K562 (cell line): ENCODE measurements around the gene GGT5. TPM values are rescaled to one million over a fixed set of nuclear protein-coding genes. Genes with fewer than 3 reads are reported as not detected.

ENCODE experiments used
- ATAC-seq: fragments of 200-7000 bp; cut with Tn5 transposase; 3 replicates; pipeline ENCODE4 v1.9.1; 2020; ENCODE audit warnings: moderate library complexity
- BruUV-seq: library from RNA; stranded (reverse); fragments of 400-500 nt; replicated peaks from 2 replicates; lab custom pipeline; 2021; lab: Mats Ljungman, UMichigan
- CTCF ChIA-PET: fragments of 300-600 bp; formaldehyde crosslinking; extraction: SDS; loops from one replicate; lab custom pipeline; 2021; ENCODE audit warnings: low intra/inter-chr PET ratio; lab: Yijun Ruan, JAX
- POLR2A ChIA-PET: fragments of 300-600, 350-650 bp; sonication (Branson Sonifier 250); formaldehyde crosslinking; extraction: SDS; loops from one replicate; lab custom pipeline; 2021; ENCODE audit warnings: antibody characterized with exemption, inconsistent platforms; lab: Yijun Ruan, JAX
- DNase-seq, 4 experiments: peaks; one replicate each; pipeline versions ENCODE4 v3.0.0 to v3.0.0-alpha.2; 2011 to 2018; ENCODE audit warnings: low spot score in 3 of 4, mixed read lengths in 3 of 4; ENCODE audit errors: extremely low read depth in 1 of 4
- FAIRE-seq: peaks from 2 replicates; lab custom pipeline; 2011; peaks lifted over from hg19 to GRCh38; lab: Jason Lieb, UNC
- H2AFZ ChIP-seq: 2 replicates; pipeline ENCODE4 v1.6.0; 2011; ENCODE audit warnings: low read depth, low read length, control low read depth, inconsistent platforms
- H3K27ac ChIP-seq: fragments of 200-600 bp; 3 replicates; pipeline ENCODE4 v1.8.0; 2011; ENCODE audit warnings: low read depth, mild to moderate bottlenecking, control low read depth, inconsistent platforms, low read length, moderate library complexity, mixed read lengths; ENCODE audit errors: extremely low read depth
- H3K27me3 ChIP-seq, 2 experiments: fragments of 300-600 bp in 1 of 2; 2 replicates in 1 of 2; 3 replicates in 1 of 2; pipeline versions ENCODE4 v1.6.0 to v1.8.0; 2011; ENCODE audit warnings: inconsistent platforms in 2 of 2, low read length in 2 of 2, mild to moderate bottlenecking in 1 of 2, mixed read lengths in 1 of 2, moderate library complexity in 1 of 2; ENCODE audit not compliant: control insufficient read depth in 2 of 2, insufficient read depth in 2 of 2
- H3K36me3 ChIP-seq: fragments of 300-600 bp; 3 replicates; pipeline ENCODE4 v1.8.0; 2011; ENCODE audit warnings: mild to moderate bottlenecking, low read length, inconsistent platforms; ENCODE audit not compliant: control insufficient read depth, insufficient read depth
- H3K4me1 ChIP-seq, 2 experiments: fragments of 200-600 bp in 1 of 2; replicated peaks in 1 of 2; 2 replicates in 1 of 2; 3 replicates in 1 of 2; pipeline versions ENCODE4 v1.5.1 to v1.8.0; 2011; ENCODE audit warnings: inconsistent platforms in 2 of 2, low read length in 2 of 2, mild to moderate bottlenecking in 1 of 2, mixed read lengths in 1 of 2, moderate library complexity in 1 of 2; ENCODE audit not compliant: control insufficient read depth in 2 of 2, insufficient read depth in 2 of 2
- H3K4me2 ChIP-seq: 2 replicates; pipeline ENCODE4 v1.6.1; 2011; ENCODE audit warnings: low read length, control low read depth, inconsistent platforms, mixed read lengths; ENCODE audit not compliant: insufficient read depth
- H3K4me3 ChIP-seq: fragments of 200-600 bp; sonication (generic), shearing (Covaris generic); 2 replicates; pipeline ENCODE4 v1.5.1; 2016; ENCODE audit warnings: control low read depth, inconsistent platforms
- H3K79me2 ChIP-seq: fragments of 200-600 bp; 3 replicates; pipeline ENCODE4 v1.8.0; 2011; ENCODE audit warnings: low read length, inconsistent platforms; ENCODE audit not compliant: control insufficient read depth, insufficient read depth
- H3K9ac ChIP-seq, 2 experiments: 2 replicates each; pipeline versions ENCODE4 v1.6.0 to v1.6.1; 2011; ENCODE audit warnings: low read depth in 2 of 2, low read length in 2 of 2, control low read depth in 1 of 2, inconsistent platforms in 1 of 2, mild to moderate bottlenecking in 1 of 2, mixed read lengths in 1 of 2; ENCODE audit not compliant: insufficient read depth in 1 of 2
- H3K9me1 ChIP-seq: one replicate; pipeline ENCODE4 v1.6.0; 2011; ENCODE audit warnings: inconsistent platforms, mild to moderate bottlenecking, low read length, moderate library complexity; ENCODE audit not compliant: control insufficient read depth, insufficient read depth
- H3K9me3 ChIP-seq: replicated peaks from 2 replicates; pipeline ENCODE4 v1.5.1; 2011; ENCODE audit warnings: low read depth, low read length, inconsistent platforms; ENCODE audit not compliant: control insufficient read depth, insufficient read depth
- H4K20me1 ChIP-seq: replicated peaks from 2 replicates; pipeline ENCODE4 v1.6.1; 2011; ENCODE audit warnings: low read length, inconsistent platforms, mixed read lengths; ENCODE audit not compliant: control insufficient read depth, insufficient read depth
- ASH1L ChIP-seq: fragments of 450-650 bp; IDR thresholded peaks from 2 replicates; pipeline ENCODE4 v1.6.1; 2018; ENCODE audit warnings: borderline replicate concordance, mild to moderate bottlenecking, low read depth; ENCODE audit not compliant: partially characterized antibody
- BRD4 ChIP-seq: fragments of 200-600 bp; sonication (generic); IDR thresholded peaks from 2 replicates; pipeline ENCODE4 v1.6.1; 2017; ENCODE audit warnings: inconsistent platforms
- CREBBP ChIP-seq: IDR thresholded peaks from one replicate; pipeline ENCODE4 v1.6.1; 2012; ENCODE audit warnings: low read depth, mild to moderate bottlenecking, control low read depth, inconsistent platforms, low read length
- FOXP1 ChIP-seq: sonication (generic); formaldehyde crosslinking; IDR thresholded peaks from 2 replicates; pipeline ENCODE4 v1.8.0; 2022; ENCODE audit warnings: mild to moderate bottlenecking, missing genetic modification reagents
- HDAC8 ChIP-seq: fragments of 450-650 bp; IDR thresholded peaks from 2 replicates; pipeline ENCODE4 v1.6.1; 2016; ENCODE audit warnings: mild to moderate bottlenecking, missing genetic modification characterization, moderate library complexity, missing compliant biosample characterization
- POLR3A ChIP-seq: IDR thresholded peaks from 2 replicates; pipeline ENCODE4 v1.6.1; 2011; ENCODE audit warnings: borderline replicate concordance, mild to moderate bottlenecking, moderate library complexity; ENCODE audit not compliant: insufficient read length, insufficient read depth; ENCODE audit errors: extremely low read depth
- U2AF2 ChIP-seq: fragments of 200-400 bp; formaldehyde crosslinking; optimal IDR thresholded peaks from 2 replicates; pipeline ENCODE3; 2017; ENCODE audit warnings: low read depth, mild to moderate bottlenecking, low read length
- ZBTB17 ChIP-seq: fragments of 450-650 bp; formaldehyde crosslinking; IDR thresholded peaks from 2 replicates; pipeline ENCODE4 v1.4.0; 2020; ENCODE audit warnings: mild to moderate bottlenecking
- ZNF77 ChIP-seq: fragments of 250-450 bp; sonication (Bioruptor Pico); IDR thresholded peaks from 2 replicates; pipeline ENCODE4 v1.5.0; 2020
- WGBS: fragments of 100-300 bp; shearing (Covaris generic); methylation state at CpG from one replicate; pipeline ENCODE4 v1.1.6; 2016; ENCODE audit warnings: low coverage, mixed read lengths; ENCODE audit not compliant: insufficient coverage; ENCODE audit errors: missing lambda C conversion rate; 5-methylcytosine and 5-hydroxymethylcytosine counted together
- in situ Hi-C: fragments of 300-500 bp; cut with MboI; formaldehyde crosslinking; loops from 4 replicates; pipeline ENCODE4 v1.15.0; 2018; ENCODE audit warnings: inconsistent platforms, mixed read lengths
- intact Hi-C: fragments of 100-400 bp; cut with micrococcal nuclease; formaldehyde crosslinking; loops from 2 replicates; pipeline ENCODE4 v1.14.2; 2022
- polyA plus RNA-seq, 8 experiments: library from polyadenylated mRNA; depleted of rRNA in 4 of 8; stranded (reverse) in 5 of 8; unstranded in 3 of 8; fragments of >200 nt; fragmentation: Nextera tagmentation in 2 of 8; fragmentation: Illumina TruSeq in 1 of 8; extraction: Ambion mirVana in 2 of 8; extraction: Trizol in 1 of 8; gene quantifications; 2 replicates each; pipeline versions ENCODE4 v1.2.1 to v1.2.3, GENCODE V29; 2011 to 2014; ENCODE audit warnings: inconsistent platforms in 1 of 8, missing spikeins in 1 of 8
- total RNA-seq, 7 experiments: library from RNA; depleted of rRNA in 6 of 7; stranded (reverse); fragments of >200 nt in 6 of 7; fragmentation: Illumina TruSeq in 2 of 7; extraction: Trizol in 2 of 7; gene quantifications; 2 replicates each; pipeline versions ENCODE4 v1.2.1 to v1.2.3, GENCODE V29; 2011 to 2021; ENCODE audit warnings: low replicate concordance in 1 of 7
- TF ChIP-seq, protein P1 (sequence below), 2 experiments: fragments of 450-650 bp in 1 of 2; sonication (generic) in 1 of 2; formaldehyde crosslinking; conservative IDR thresholded peaks; 2 replicates each; pipeline versions ENCODE4 v1.4.0 to v1.8.1; 2020 to 2022; ENCODE audit warnings: mild to moderate bottlenecking in 1 of 2, missing genetic modification reagents in 1 of 2
- TF ChIP-seq, protein P2 (sequence below): sonication (generic); formaldehyde crosslinking; IDR thresholded peaks from 2 replicates; pipeline ENCODE4 v1.8.1; 2023; ENCODE audit warnings: mild to moderate bottlenecking, missing genetic modification reagents

The GGT5 gene
- total and polyA plus RNA-seq, 9 of the 15 experiments (the other 6 are each of a cell fraction or from before 2014, with no cell fraction given) = 0.07 to 0.69 (median 0.18) TPM; not detected in 4

DNA sequence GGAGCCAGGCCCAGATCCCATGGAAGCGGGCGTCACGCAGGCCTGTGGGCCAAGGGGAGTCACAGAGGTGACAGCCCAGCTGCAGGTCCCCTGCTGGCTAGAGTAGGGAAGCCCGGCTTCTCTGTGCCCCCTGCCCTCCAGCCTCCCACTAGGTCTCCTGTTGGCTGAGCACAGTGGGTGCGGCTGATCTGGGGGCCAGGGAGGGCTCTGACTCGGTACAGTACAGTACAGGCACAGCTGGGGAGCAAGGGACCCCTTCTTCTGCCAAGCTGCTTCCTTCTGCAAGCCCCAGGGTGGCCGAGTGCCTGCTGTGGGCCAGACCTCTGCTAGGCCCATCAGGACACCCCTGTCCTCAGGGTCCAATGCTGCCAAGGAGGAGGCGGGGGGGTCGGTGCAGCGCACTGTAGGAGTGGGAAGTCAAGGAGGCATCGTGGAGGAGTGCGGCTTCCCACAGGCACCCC lies 53.5 kb downstream of the GGT5 start:
- intact Hi-C loops (no loop called here), in situ Hi-C loops (no loop called here)
- no TSS peak for BruUV-seq
- H3K4me2 ChIP-seq = no peak overlapping the region
- peaks cover 0 to 6% of the 10 kb centered on the region in 2 experiments; a peak in 2 of 5 replicates for H3K27me3 ChIP-seq
- no peak for DNase-seq
- H3K27ac ChIP-seq = no peak overlapping the region
- no peak for ATAC-seq
- TF ChIP-seq ASH1L (no peak), CREBBP (no peak), HDAC8 (tag) (no peak), BRD4 (no peak), ZNF77 (CRISPR knock-in tag) (no peak), POLR3A (no peak), ZBTB17 (CRISPR knock-in tag) (no peak), U2AF2 (no peak), FOXP1 (no peak)
- TF ChIP-seq, protein P1, sequence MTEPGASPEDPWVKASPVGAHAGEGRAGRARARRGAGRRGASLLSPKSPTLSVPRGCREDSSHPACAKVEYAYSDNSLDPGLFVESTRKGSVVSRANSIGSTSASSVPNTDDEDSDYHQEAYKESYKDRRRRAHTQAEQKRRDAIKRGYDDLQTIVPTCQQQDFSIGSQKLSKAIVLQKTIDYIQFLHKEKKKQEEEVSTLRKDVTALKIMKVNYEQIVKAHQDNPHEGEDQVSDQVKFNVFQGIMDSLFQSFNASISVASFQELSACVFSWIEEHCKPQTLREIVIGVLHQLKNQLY (CRISPR knock-in tag; conservative IDR thresholded peaks at IDR 0.05) = no peak
- TF ChIP-seq, protein P2, sequence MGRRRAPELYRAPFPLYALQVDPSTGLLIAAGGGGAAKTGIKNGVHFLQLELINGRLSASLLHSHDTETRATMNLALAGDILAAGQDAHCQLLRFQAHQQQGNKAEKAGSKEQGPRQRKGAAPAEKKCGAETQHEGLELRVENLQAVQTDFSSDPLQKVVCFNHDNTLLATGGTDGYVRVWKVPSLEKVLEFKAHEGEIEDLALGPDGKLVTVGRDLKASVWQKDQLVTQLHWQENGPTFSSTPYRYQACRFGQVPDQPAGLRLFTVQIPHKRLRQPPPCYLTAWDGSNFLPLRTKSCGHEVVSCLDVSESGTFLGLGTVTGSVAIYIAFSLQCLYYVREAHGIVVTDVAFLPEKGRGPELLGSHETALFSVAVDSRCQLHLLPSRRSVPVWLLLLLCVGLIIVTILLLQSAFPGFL (CRISPR knock-in tag) = no peak
- 50% methylated on average over 11 of the region's 12 CpGs for WGBS
- FAIRE-seq = no peak
- no peaks in the 10 kb centered on the region for H3K36me3 ChIP-seq
- H3K9me1 ChIP-seq = peaks cover 2% of the 10 kb centered on the region
- H3K4me3 ChIP-seq = no peak overlapping the region
- no peaks in the 10 kb centered on the region for H3K9me3 ChIP-seq
- POLR2A ChIA-PET = interaction anchor here (0.7 kb wide), 1 partner anchor 269 kb away, joined by 3 read pairs; no protein-coding TSS in a partner anchor
- no peak overlapping the region for H3K9ac ChIP-seq
- CTCF ChIA-PET = interaction anchor here (1.1 kb wide), 1 partner anchor 56 kb away, joined by 3 read pairs; no protein-coding TSS in a partner anchor
- H3K4me1 ChIP-seq = peaks cover 0 to 13% of the 10 kb centered on the region in 2 experiments; a peak in 3 of 5 replicates
- H4K20me1 ChIP-seq = no peaks in the 10 kb centered on the region
- no peaks in the 10 kb centered on the region for H3K79me2 ChIP-seq
- H2AFZ ChIP-seq = no peak overlapping the region
